HL-60/S4 (cell line): ENCODE measurements around the gene DNAH7.

Source experiments
- in situ Hi-C: fragments of 300-500 bp; cut with MboI; formaldehyde crosslinking; loops from 2 replicates; pipeline ENCODE4 v1.14.3; 2022; ENCODE audit warnings: low sequenced_read_pairs

Gene DNAH7

GRCh38 chr2:195818526-195818925 lies 250.1 kb downstream of the DNAH7 start:
- in situ Hi-C loops, result no loop called here

DNA sequence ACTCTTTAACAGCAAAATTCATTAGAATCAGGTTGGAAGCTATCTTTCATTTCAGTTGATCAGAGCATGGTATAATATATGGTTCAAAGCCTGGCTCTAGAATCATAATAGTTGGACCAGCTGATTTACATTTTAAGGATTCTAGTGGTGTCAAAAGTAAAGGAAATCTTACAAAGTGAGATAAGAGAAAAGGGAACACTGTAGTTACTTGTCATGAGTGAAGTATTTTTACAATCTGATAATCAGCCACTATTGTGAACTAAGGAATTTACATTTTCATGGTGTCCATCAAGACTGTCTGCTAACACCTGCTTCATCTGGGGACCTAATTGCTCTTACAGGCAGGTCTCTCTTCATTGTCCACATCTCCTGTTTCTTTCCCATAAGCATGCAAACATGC lies 250.5 kb downstream of the DNAH7 start:
- in situ Hi-C loops, result no loop called here

GRCh38 chr2:195815083-195815482 lies 253.6 kb downstream of the DNAH7 start:
- in situ Hi-C loops, result no loop called here

DNA sequence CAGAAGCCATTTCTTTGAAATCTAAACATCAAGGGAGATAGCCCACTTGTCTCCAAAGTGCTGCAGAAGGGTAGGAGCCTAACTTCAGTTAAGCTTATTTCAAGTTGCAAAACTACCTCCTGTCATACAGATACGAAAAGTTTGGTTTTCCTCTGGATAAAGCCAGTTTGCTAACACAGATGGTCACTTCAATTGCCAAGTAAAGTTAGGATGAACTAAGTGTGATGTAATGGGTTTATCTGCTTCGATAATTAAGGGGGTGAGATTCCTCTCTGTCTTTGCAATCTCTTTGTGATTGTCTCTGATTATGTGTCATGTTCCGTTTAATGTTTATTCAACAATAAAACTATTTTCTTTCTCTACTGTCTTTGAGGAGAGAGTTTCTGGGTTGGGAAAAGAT lies 255.2 kb downstream of the DNAH7 start:
- in situ Hi-C loops, result no loop called here

DNA sequence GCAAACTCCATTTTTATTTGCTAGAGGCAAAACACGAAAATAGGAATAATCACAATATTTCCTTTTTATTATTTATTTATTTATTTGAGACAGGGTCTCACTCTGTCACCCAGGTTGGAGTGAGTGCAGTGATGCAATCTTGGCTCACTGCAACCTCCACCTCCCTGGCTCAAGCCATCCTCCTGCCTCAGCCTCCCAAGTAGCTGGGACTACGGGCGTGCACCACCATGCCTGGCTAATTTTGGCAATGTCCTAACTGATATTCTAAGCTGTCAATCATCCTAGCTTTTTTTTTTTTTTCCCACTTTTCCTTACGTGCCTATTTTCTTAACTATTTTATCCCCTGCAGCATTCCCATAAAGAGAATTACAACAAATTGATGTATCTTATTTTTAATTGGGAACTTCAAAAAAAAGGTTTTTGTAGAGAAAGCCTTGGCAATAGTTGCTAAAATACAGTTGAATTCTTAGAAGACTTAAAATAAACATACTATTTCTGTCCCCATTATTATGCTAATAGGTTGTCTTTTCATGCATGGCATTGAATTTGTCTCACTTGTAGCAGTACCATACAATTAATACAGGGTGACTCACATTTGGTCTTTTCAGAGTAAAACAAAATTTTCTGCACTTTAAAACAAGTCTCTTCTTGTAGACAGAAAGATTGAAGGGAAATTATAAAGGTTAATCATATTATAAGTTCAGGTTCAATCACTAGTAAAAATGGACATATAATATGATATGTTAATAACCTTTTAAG lies 258.1 kb downstream of the DNAH7 start:
- in situ Hi-C loops, result no loop called here

GRCh38 chr2:195808189-195808588 lies 260.4 kb downstream of the DNAH7 start:
- in situ Hi-C loops, result no loop called here

GRCh38 chr2:195805283-195805976 lies 263.2 kb downstream of the DNAH7 start:
- in situ Hi-C loops, result no loop called here

- in situ Hi-C loops, result no loop called here
Observed at GRCh38 chr2:195795879-195796278, 272.8 kb downstream of the DNAH7 start.

DNA sequence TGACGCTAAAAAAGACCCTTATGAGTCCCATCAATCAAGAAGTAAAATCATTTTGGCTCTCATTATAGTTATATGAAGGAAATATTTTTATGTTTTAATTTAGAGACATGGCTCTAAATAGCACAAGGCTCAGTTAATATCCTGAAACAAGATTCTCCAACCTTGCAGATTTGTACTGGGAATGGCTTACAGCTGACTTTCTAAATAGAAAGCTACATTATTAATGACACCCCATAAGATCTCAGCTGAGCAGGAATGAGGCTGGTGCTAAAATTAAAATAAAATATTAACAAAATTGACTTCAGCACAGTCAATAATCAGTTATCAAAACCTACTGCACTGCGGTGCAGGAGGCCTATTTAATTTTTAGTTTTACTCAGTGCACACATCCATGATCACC lies 274.8 kb downstream of the DNAH7 start:
- in situ Hi-C loops, result no loop called here

DNA sequence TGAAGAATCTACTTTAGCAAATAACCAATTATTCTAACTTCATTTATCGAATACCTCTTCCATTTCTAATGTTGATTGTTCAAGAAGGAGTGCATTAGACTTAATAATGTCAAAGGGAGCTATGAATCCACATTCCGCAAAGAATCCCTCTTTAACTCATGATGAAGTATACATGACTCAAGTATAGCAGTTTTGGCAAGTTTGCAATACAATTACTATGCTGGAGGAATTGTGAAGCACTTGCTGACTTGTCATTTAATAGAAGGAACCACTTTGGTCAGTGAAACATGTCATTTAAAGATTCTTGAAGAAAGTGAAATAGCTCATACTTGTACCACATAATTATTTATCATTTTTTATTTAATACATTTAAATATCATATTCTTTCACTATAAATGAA lies 286.5 kb downstream of the DNAH7 start:
- in situ Hi-C loops, result no loop called here

DNA sequence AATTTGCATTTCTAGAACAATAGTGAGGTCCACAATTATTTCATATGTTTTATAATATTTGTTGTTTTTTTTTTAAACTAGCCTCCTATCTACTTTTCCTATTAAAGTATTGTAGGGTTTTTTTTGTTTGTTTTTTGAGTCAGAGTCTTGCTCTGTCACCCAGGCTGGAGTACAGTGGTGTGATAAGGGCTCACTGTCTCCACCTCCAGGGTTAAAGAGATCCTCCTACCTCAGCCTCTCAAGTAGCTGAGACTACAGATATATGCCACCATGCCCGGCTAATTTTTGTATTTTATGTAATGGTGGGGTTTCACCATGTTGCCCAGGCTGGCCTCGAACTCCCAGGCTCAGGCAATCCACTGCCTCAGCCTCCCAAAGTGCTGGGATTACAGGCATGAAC lies 289.1 kb downstream of the DNAH7 start:
- in situ Hi-C loops, result no loop called here

DNA sequence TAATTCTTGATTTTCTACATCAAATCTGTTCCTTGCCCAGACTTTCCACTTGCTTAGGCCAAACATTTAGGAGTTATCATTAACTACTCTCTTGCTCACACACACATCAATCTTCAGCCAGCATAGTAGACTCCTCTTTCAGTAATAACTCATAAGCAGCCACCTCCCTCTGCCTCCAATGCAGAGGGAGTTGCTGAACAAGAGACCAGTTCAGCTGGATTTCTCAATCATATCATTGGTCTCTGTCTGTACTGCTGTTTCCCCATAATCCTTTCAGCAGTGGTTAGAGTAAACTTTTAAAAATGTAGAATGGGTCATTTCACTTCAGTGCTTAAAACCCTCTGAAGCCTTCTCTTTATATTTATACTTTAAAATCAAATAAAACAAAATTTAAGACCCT lies 298.7 kb downstream of the DNAH7 start:
- in situ Hi-C loops, result no loop called here

DNA sequence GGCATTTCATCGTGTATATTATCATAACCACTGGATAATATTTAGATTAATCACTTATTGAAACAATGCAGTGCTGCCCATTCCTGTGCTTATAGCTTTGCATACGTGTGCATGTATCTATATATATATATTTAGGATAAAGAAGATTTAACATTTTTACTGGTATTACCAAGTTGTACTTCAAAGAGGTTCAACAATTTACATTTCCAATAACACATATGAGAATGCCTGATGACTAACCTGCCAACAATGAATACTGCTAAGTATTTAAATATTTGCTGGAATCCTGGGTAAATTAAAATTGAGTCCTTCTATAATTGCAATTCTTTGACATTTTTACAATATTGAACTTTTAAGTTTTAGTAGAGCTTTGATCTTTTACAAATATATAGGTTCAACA lies 300.2 kb downstream of the DNAH7 start:
- in situ Hi-C loops, result no loop called here

- in situ Hi-C loops, result no loop called here
Observed at GRCh38 chr2:195766691-195767090, 301.9 kb downstream of the DNAH7 start.

DNA sequence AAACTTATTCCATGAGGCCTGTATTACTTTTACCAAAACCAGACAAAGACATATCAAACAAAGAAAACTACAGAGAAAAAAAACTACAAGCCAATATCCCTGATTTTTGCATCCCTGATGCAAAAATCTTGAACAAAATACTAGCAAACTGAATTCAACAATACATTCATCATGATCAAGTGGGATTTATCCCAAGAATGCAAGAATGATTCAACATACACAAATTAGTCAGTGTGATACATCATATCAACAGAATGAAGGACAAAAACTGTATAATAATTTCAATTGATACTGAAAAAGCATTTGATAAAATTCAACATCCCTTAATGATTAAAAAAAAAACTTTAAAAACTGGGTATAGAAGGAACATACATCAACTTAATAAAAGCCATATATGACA lies 304.8 kb downstream of the DNAH7 start:
- in situ Hi-C loops, result no loop called here

GRCh38 chr2:195759877-195760276 lies 308.8 kb downstream of the DNAH7 start:
- in situ Hi-C loops, result no loop called here

- in situ Hi-C loops, result no loop called here
Observed at GRCh38 chr2:195758846-195759245, 309.8 kb downstream of the DNAH7 start.

- in situ Hi-C loops, result no loop called here
Observed at GRCh38 chr2:195756218-195756942, 312.3 kb downstream of the DNAH7 start.

DNA sequence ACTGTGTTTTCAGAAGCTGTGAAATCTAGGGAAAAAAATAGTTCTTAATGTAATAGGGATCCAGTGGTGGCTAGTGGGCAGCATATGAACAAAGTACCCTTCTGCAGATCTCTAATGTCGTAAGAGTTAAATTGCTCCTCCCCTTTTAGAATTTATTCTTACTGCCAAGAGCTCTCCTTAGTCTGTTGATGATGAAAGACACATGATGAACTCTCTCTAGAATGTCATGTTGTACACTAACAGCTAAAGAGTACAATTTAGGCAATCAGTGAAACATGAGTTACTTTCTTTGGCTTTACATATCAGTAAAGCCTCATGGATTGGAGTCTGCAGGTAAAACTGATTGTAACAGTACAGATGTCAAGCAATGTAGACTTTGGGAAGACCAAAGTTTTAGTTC lies 327.4 kb downstream of the DNAH7 start:
- in situ Hi-C loops, result no loop called here

DNA sequence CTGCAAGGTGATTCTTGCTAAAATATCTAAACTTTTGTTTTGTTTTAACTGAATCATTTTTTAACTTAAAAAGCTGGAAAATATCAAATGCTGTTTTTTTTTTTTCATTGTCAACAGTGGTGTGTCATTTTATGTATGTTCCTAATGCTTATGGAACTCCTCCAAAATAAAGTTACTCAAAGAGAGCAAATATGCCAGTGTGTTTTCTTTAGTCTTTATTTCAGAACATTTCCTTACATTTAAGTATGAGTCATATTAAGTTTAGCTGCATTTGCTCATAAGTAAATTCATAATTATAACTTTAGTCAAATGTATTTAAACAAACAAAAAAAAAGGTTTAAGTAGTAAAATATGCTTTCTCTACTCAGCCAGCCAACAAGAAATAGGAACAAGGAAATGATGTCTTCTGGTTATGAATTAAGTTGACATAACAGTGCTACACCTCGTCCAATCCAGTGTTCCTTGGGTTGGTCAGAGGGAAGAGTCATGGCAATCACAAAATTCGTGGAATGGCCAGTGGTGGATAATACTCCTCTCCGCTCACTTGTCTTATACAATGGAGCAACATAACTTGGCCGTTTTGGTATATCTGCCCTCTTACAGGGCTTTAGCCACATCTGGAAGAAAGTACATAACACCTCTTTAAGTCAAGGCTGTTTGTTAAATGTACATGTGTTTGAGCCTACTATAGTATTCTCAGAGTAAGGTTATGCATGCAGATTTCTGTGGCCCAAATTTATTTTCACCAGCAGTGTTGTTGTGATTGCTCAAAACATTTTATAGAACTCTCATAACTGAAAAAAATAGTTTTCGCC lies 330.9 kb downstream of the DNAH7 start:
- in situ Hi-C loops, result no loop called here

DNA sequence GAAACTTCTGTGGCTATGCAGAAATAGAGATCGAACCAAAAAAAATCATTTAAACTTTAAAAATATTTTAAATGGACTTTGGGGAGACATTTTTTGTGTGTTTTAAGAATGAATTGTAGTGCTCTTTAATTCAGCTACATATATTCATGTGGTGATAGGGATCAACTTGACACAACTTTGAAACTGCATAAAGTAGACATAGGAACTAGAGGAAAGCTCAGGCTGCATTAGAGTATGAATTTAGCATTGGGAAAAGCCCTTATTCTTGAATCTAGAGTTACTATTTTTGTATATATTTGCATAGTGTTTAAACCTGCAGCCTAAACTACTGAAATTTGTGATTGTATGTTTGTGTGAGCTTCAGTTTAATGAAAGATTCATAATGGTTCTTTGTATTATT lies 333.3 kb downstream of the DNAH7 start:
- in situ Hi-C loops, result no loop called here
